Esophagus muscularis mucosa (tissue), 3 donors: ENCODE data around the gene CDH16.

Experiments
- POLR2A ChIP-seq: fragments of 450-650 bp; IDR thresholded peaks from one replicate; pipeline ENCODE4 v1.6.1; 2017; ENCODE audit warnings: antibody characterized with exemption, moderate library complexity, mild to moderate bottlenecking, low read depth
- POLR2AphosphoS5 ChIP-seq, 2 donors: sonication (generic); formaldehyde crosslinking; IDR thresholded peaks; one replicate each; pipeline ENCODE4 v1.6.1; 2017; ENCODE audit warnings: antibody characterized with exemption in 2 of 2
- TF ChIP-seq, protein P1 (sequence below), 3 experiments: fragments of 200-600 bp in 2 of 3; fragments of 450-650 bp in 1 of 3; sonication (generic) in 2 of 3; IDR thresholded peaks; one replicate each; pipeline ENCODE4 v1.5.1; 2017 to 2019; ENCODE audit warnings: antibody characterized with exemption in 3 of 3, mild to moderate bottlenecking in 2 of 3, moderate library complexity in 1 of 3

DNA sequence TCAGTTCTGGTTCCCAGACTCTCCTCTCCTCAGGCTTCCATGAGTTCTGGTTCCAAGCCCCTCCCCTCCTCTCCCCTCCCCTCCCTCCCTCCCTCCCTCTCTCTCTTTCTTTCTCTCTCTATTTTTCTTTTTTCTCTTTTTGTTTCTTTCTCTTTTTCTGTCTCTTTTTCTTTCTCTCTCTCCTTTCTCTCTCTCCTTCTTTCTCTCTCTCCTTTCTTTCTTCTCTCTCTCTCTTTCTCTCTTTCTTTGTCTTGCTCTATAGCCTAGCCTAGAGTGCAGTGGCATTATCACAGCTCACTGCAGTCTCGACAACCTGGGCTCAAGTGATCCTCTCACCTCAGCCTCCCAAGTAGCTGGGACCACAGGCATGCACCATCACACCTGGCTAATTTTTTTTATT lies 41.6 kb upstream of the CDH16 start:
- TF ChIP-seq POLR2A = no peak
- TF ChIP-seq, protein P1, sequence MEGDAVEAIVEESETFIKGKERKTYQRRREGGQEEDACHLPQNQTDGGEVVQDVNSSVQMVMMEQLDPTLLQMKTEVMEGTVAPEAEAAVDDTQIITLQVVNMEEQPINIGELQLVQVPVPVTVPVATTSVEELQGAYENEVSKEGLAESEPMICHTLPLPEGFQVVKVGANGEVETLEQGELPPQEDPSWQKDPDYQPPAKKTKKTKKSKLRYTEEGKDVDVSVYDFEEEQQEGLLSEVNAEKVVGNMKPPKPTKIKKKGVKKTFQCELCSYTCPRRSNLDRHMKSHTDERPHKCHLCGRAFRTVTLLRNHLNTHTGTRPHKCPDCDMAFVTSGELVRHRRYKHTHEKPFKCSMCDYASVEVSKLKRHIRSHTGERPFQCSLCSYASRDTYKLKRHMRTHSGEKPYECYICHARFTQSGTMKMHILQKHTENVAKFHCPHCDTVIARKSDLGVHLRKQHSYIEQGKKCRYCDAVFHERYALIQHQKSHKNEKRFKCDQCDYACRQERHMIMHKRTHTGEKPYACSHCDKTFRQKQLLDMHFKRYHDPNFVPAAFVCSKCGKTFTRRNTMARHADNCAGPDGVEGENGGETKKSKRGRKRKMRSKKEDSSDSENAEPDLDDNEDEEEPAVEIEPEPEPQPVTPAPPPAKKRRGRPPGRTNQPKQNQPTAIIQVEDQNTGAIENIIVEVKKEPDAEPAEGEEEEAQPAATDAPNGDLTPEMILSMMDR (IDR thresholded peaks at IDR 0.05) = no peak
- TF ChIP-seq POLR2AphosphoS5 (IDR thresholded peaks at IDR 0.05) = no peak
